Stimulated activated naive B cell treated with anti-CD40 and anti-IgM and Interleukin-4, amounts not matched to agents 10 μg/mL and 1 μg/mL and 100 μg/mL, for 72 hours (primary cell): ENCODE measurements around the gene AKR1A1.
"Not testable (repeated sequence)": the region's sequence is repeated elsewhere in the genome, so short reads cannot be mapped to it uniquely, and the experiment has no call there.

Experiments
- ATAC-seq, 2 donors: fragments of 150-1000 bp; cut with Tn5 transposase; replicated peaks; 2 replicates each; pipeline ENCODE4 v1.10.0; 2021; ENCODE audit warnings: moderate library complexity in 1 of 2
- DNase-seq: peaks from one replicate; pipeline ENCODE4 v3.0.0; 2021
- H3K27ac Mint-ChIP-seq: one replicate; pipeline ENCODE4 v1.8.0; 2022; ENCODE audit warnings: mild to moderate bottlenecking, mixed read lengths
- H3K27me3 Mint-ChIP-seq, 2 donors: one replicate each; pipeline ENCODE4 v1.8.0; 2022; ENCODE audit warnings: mixed read lengths in 2 of 2
- H3K36me3 Mint-ChIP-seq, 2 donors: one replicate each; pipeline ENCODE4 v1.8.0; 2022; ENCODE audit warnings: mixed read lengths in 2 of 2, mild to moderate bottlenecking in 1 of 2
- H3K4me1 Mint-ChIP-seq, 2 donors: one replicate each; pipeline ENCODE4 v1.8.0; 2022; ENCODE audit warnings: mixed read lengths in 2 of 2, mild to moderate bottlenecking in 1 of 2
- H3K4me3 Mint-ChIP-seq, 2 donors: one replicate each; pipeline ENCODE4 v1.8.0; 2022; ENCODE audit warnings: mild to moderate bottlenecking in 2 of 2, mixed read lengths in 2 of 2, moderate library complexity in 1 of 2
- H3K9me3 Mint-ChIP-seq, 2 donors: one replicate each; pipeline ENCODE4 v1.8.0; 2022; ENCODE audit warnings: mixed read lengths in 2 of 2, mild to moderate bottlenecking in 1 of 2

Gene AKR1A1

DNA sequence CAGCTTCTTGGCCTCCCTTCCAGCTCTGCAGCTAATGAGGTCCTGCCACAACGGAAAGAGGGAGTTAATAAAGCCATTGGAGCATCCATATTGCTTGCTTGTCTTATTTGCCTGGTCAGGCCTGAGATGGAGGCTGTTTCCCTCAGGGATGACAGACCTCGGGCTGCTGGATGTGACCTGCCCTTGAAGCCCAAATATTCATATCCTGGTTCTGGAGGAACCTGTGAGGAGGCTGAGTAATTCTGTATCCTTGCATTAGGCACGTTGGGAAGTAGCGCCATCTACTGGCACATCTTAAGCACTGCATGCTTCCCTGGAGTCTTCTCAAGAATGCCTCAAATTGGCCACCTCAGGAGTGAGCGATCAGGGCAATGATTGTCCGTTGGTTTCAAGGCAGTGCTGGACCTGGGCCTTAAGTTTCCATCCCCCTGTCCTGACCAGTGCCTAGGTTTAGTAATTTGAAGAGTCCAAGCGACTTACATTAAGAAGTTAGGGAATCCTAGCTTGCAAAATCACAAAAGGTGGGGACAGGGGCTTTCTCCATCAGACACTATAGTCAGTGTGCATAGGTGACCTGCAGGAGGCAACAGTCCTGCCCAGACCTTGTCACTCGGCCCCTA, 19.4 kb downstream of the AKR1A1 start:
- Mint-ChIP-seq H3K9me3 (no peaks in the 10 kb centered on the region), H3K36me3 (peaks cover 27 to 38% of the 10 kb centered on the region in 2 donors), H3K27ac (no peak overlapping the region), H3K4me1 (peaks cover 15 to 22% of the 10 kb centered on the region in 2 donors), H3K27me3 (no peaks in the 10 kb centered on the region), H3K4me3 (no peak overlapping the region)
- peak; percentile 49 for DNase-seq
- peak; percentile 91 to 92 for ATAC-seq

GRCh38 chr1:45570631-45571030, 20.0 kb downstream of the AKR1A1 start:
- Mint-ChIP-seq H3K4me1 (peaks cover 16 to 22% of the 10 kb centered on the region in 2 donors), H3K9me3 (no peaks in the 10 kb centered on the region), H3K36me3 (peaks cover 27 to 38% of the 10 kb centered on the region in 2 donors), H3K27ac (no peak overlapping the region), H3K27me3 (no peaks in the 10 kb centered on the region), H3K4me3 (no peak overlapping the region)
- DNase-seq (no peak), ATAC-seq (no peak)

DNA sequence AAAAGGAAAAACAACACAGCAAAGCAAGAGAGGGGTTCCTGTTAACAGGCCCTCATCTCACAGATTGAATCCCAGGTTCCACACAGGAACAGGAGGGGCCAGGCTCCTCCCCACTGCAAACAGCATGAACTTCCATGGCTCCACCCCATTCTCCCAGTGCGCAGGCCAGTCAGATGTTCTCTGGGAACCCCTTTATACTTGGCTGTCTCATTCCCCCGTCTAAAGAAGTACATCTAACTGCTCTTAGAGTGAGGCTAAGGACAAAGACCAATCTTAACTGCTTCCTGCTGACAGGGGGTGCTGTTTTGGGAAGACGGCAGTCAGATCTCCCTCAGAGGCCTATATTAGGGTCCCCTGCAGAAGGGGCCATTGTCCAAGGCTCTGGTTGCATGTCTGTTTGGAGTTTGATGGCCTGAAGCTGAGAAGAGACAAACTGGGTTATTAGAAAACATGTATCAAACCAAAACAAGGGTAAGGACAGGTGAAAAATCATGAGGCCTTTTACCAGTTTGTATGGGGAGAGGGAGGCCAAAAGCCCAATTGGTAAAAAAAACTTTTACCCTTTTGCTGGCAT, 22.7 kb downstream of the AKR1A1 start:
- Mint-ChIP-seq H3K27ac (no peak overlapping the region), H3K27me3 (no peaks in the 10 kb centered on the region), H3K4me1 (peaks cover 10 to 18% of the 10 kb centered on the region in 2 donors), H3K36me3 (peaks cover 16 to 23% of the 10 kb centered on the region in 2 donors), H3K4me3 (no peak overlapping the region), H3K9me3 (no peaks in the 10 kb centered on the region)
- ATAC-seq, result no peak
- no peak for DNase-seq

GRCh38 chr1:45574105-45574626, 23.5 kb downstream of the AKR1A1 start:
- H3K4me1 Mint-ChIP-seq, result peaks cover 8 to 16% of the 10 kb centered on the region in 2 donors

DNA sequence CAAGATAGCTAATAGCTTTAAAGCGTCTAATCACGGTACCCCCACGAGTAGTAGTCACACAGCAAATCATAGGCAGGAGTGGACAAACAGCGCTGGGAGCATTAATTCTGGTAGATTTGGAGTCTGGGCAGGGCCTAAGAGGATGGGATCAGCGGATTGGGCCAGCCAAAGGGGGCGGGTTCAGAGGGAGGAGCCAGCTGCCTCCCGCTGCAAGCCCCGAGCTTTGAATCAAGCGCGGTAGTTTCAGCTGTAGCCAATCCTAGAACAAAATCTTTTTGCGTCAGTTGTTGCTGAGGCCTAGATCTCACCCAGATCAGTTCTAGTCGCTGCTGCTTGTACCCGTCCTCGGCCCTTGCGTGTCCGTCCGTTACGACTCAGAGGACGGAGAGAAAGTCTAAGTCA, 32.6 kb downstream of the AKR1A1 start:
- ATAC-seq (peak; percentile 82 to 88), DNase-seq (peak; percentile 94)
- Mint-ChIP-seq H3K9me3 (no peaks in the 10 kb centered on the region), H3K4me3 (peak overlapping the region; percentile 92 to 100), H3K27me3 (no peaks in the 10 kb centered on the region), H3K36me3 (peaks cover 0 to 16% of the 10 kb centered on the region in 2 donors), H3K4me1 (peaks cover 22 to 44% of the 10 kb centered on the region in 2 donors), H3K27ac (peak overlapping the region; percentile 100)

More at GRCh38 chr1:45574105-45574626, 23.5 kb downstream of the AKR1A1 start:
- Mint-ChIP-seq H3K27ac (no peak overlapping the region), H3K9me3 (no peaks in the 10 kb centered on the region), H3K4me3 (no peak overlapping the region), H3K27me3 (no peaks in the 10 kb centered on the region), H3K36me3 (peaks cover 13 to 19% of the 10 kb centered on the region in 2 donors)
- ATAC-seq (no peak), DNase-seq (no peak)

DNA sequence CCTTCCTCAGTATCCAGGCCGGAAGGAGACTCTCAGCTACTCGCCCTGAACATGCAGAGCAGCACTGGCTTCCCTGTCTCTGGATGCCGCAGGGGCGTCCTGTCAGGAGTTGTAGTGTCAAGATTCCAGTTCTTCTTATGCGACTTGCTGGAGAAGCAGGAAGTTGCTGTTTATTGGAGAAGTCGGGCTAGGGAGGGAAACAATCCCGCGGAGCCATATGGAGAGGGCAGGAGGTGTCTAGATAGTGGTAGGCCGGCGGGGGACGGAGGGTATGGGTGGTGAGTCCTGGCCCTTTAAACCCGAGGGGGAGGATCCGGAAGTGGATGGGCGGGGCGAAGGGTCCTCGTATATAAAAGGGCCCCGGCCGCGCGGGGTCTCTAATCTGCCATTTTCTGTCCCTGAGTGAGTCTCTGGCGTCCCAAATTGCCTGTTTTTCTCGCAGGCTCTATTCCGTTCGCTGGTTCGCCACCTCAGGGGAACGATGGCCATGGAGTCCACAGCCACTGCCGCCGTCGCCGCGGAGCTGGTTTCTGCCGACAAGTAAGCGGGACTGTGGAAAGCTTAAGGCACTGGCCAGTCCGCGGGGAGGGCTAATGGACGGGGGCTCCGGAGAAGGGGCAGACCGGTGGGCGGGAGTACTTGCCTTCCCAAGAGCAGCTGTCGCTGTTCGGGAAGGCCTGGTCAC, 33.2 kb downstream of the AKR1A1 start, which contains the start of gene NASP:
NASP (plus strand) TSS at position 376 of the 685 bp plus-strand sequence; CDS start at position 482, 106 bp downstream.
- Mint-ChIP-seq H3K27me3 (no peaks in the 10 kb centered on the region), H3K9me3 (no peaks in the 10 kb centered on the region), H3K36me3 (peaks cover 0 to 16% of the 10 kb centered on the region in 2 donors), H3K27ac (peak within 1 kb of the TSS; percentile 100), H3K4me1 (peaks cover 22 to 47% of the 10 kb centered on the region in 2 donors), H3K4me3 (peak within 1 kb of the TSS; percentile 92 to 100)
- DNase-seq (peak; percentile 88), ATAC-seq (peak; percentile 67 to 74)

GRCh38 chr1:45584351-45585109, 33.9 kb downstream of the AKR1A1 start:
- peak; percentile 77 for DNase-seq
- ATAC-seq, result peak; percentile 39 to 46
- Mint-ChIP-seq H3K27ac (peak overlapping the region; percentile 100), H3K27me3 (no peaks in the 10 kb centered on the region), H3K36me3 (peaks cover 0 to 16% of the 10 kb centered on the region in 2 donors), H3K9me3 (no peaks in the 10 kb centered on the region), H3K4me1 (peaks cover 22 to 53% of the 10 kb centered on the region in 2 donors), H3K4me3 (peak overlapping the region; percentile 92 to 100)

- ATAC-seq (no peak), DNase-seq (no peak)
- Mint-ChIP-seq H3K9me3 (no peaks in the 10 kb centered on the region), H3K4me1 (peaks cover 22 to 59% of the 10 kb centered on the region in 2 donors), H3K4me3 (peak overlapping the region; percentile 92 to 100), H3K36me3 (peaks cover 0 to 16% of the 10 kb centered on the region in 2 donors), H3K27ac (peak overlapping the region; percentile 100), H3K27me3 (no peaks in the 10 kb centered on the region)
These were observed 34.4 kb downstream of the AKR1A1 start for GRCh38 chr1:45585110-45585426.

GRCh38 chr1:45585496-45586075, 35.0 kb downstream of the AKR1A1 start:
- peak overlapping the region; percentile 100 for H3K27ac Mint-ChIP-seq
- H3K4me3 Mint-ChIP-seq, result peak overlapping the region; percentile 92 to 100
- H3K27me3 Mint-ChIP-seq, result no peaks in the 10 kb centered on the region
- ATAC-seq (no peak), DNase-seq (no peak)
- H3K4me1 Mint-ChIP-seq, result peaks cover 22 to 60% of the 10 kb centered on the region in 2 donors
- H3K9me3 Mint-ChIP-seq, result no peaks in the 10 kb centered on the region
- peaks cover 0 to 16% of the 10 kb centered on the region in 2 donors for H3K36me3 Mint-ChIP-seq

DNA sequence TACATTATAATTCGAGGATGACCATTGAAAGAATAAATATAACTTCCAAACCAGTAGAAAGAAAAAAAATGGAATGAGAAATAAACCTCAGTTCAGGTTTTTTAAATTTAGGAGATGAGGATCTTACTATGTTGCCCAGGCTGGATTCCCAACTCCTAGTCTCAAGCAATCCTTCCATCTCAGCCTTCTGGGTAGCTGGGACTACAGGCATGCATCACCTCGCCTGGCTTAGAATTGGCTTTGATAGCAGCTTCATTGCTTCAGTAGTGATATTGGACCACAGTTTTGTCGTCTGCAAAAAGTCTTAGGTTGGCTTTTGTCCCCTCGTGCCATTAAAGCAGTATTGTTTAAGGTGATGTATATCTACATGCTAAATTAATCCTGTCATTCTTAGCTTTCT, 36.1 kb downstream of the AKR1A1 start:
- H3K27me3 Mint-ChIP-seq, result no peaks in the 10 kb centered on the region
- no peak for DNase-seq
- peaks cover 25 to 64% of the 10 kb centered on the region in 2 donors for H3K4me1 Mint-ChIP-seq
- no peak for ATAC-seq
- peak overlapping the region; percentile 100 for H3K27ac Mint-ChIP-seq
- peaks cover 0 to 21% of the 10 kb centered on the region in 2 donors for H3K36me3 Mint-ChIP-seq
- no peaks in the 10 kb centered on the region for H3K9me3 Mint-ChIP-seq
- peak overlapping the region; percentile 92 to 100 for H3K4me3 Mint-ChIP-seq

GRCh38 chr1:45589861-45590260, 39.2 kb downstream of the AKR1A1 start:
- H3K9me3 Mint-ChIP-seq, result no peaks in the 10 kb centered on the region
- H3K27ac Mint-ChIP-seq, result no peak overlapping the region
- no peak for ATAC-seq
- DNase-seq, result no peak
- no peaks in the 10 kb centered on the region for H3K27me3 Mint-ChIP-seq
- peaks cover 3 to 20% of the 10 kb centered on the region in 2 donors for H3K36me3 Mint-ChIP-seq
- no peak overlapping the region for H3K4me3 Mint-ChIP-seq
- peaks cover 17 to 52% of the 10 kb centered on the region in 2 donors for H3K4me1 Mint-ChIP-seq

- Mint-ChIP-seq H3K36me3 (peaks cover 18 to 36% of the 10 kb centered on the region in 2 donors), H3K27ac (no peak overlapping the region)
- ATAC-seq, result no peak
These were observed 43.8 kb downstream of the AKR1A1 start for GRCh38 chr1:45594412-45594811.

DNA sequence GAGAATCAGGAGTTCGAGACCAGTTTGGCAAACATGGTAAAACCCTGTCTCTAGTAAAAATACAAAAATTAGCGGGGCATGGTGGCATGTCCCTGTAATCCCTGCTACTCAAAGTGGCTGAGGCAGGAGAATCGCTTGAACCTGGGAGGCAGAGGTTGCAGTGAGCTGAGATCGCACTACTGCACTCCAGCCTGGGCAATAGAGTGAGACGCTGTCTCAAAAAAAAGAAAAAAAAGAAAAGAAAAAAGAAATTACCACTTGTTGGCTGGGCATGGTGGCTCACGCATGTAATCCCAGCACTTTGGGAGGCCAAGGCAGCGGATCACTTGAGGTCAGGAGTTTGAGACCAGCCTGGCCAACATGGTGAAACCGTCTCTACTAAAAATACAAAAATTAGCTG, 46.1 kb downstream of the AKR1A1 start:
- H3K4me3 Mint-ChIP-seq, ATAC-seq, H3K27ac Mint-ChIP-seq, H3K9me3 Mint-ChIP-seq, H3K27me3 Mint-ChIP-seq, DNase-seq: not testable (repeated sequence)
- Mint-ChIP-seq H3K36me3 (peaks cover 21 to 45% of the 10 kb centered on the region in 2 donors), H3K4me1 (peaks cover 12 to 24% of the 10 kb centered on the region in 2 donors)

More at GRCh38 chr1:45594412-45594811, 43.8 kb downstream of the AKR1A1 start:
- no peak overlapping the region for H3K4me3 Mint-ChIP-seq
- H3K27me3 Mint-ChIP-seq, result no peaks in the 10 kb centered on the region
- no peaks in the 10 kb centered on the region for H3K9me3 Mint-ChIP-seq
- H3K4me1 Mint-ChIP-seq, result peaks cover 14 to 29% of the 10 kb centered on the region in 2 donors
- DNase-seq, result no peak
